Activated B cell treated with CpG ODN at 0.5 μM for 24 hours (primary cell): Measurements from ENCODE around the gene LDAH. TPM values are rescaled to one million over a fixed set of nuclear protein-coding genes. Genes with fewer than 3 reads are reported as not detected.

Source experiments
- ATAC-seq: fragments of 200-7000 bp; cut with Tn5 transposase; one replicate; pipeline ENCODE4 v1.10.0; 2021; ENCODE audit warnings: low read depth, mild to moderate bottlenecking, moderate library complexity
- CTCF ChIA-PET: fragments of 350-600 bp; sonication (Branson Sonifier 250); formaldehyde crosslinking; loops from one replicate; lab custom pipeline; 2021; ENCODE audit warnings: antibody characterized with exemption; lab: Charles Lee
- POLR2A ChIA-PET: fragments of 350-600 bp; sonication (Branson Sonifier 250); formaldehyde crosslinking; loops from one replicate; lab custom pipeline; 2021; ENCODE audit warnings: antibody characterized with exemption; lab: Charles Lee
- DNase-seq: peaks from one replicate; pipeline ENCODE4 v3.0.0; 2022
- H3K27ac Mint-ChIP-seq: one replicate; pipeline ENCODE4 v1.8.0; 2020; ENCODE audit warnings: mixed read lengths
- H3K27me3 Mint-ChIP-seq: one replicate; pipeline ENCODE4 v1.8.0; 2021; ENCODE audit warnings: mixed read lengths
- H3K36me3 Mint-ChIP-seq: one replicate; pipeline ENCODE4 v1.8.0; 2021; ENCODE audit warnings: low read depth, mixed read lengths
- H3K4me1 Mint-ChIP-seq: one replicate; pipeline ENCODE4 v1.8.0; 2021; ENCODE audit warnings: mixed read lengths
- H3K4me3 Mint-ChIP-seq: one replicate; pipeline ENCODE4 v1.8.0; 2020; ENCODE audit warnings: mild to moderate bottlenecking, mixed read lengths
- H3K9me3 Mint-ChIP-seq: one replicate; pipeline ENCODE4 v1.8.0; 2020; ENCODE audit warnings: mixed read lengths
- CTCF ChIP-seq: fragments of 200-600 bp; IDR thresholded peaks from one replicate; pipeline ENCODE4 v1.8.0; 2022; ENCODE audit warnings: antibody characterized with exemption, mild to moderate bottlenecking
- intact Hi-C: fragments of 100-400 bp; cut with micrococcal nuclease; formaldehyde crosslinking; loops from one replicate; pipeline ENCODE4 v1.15.1; 2024
- total RNA-seq: library from RNA; stranded (reverse); gene quantifications from 2 replicates; pipeline ENCODE4 v1.2.3, GENCODE V29; 2022

The LDAH gene
- total RNA-seq, 1 donor from 2014 or later, result 31.2 TPM

GRCh38 chr2:20666005-20666303, 156.9 kb downstream of the LDAH start:
- peaks cover 30% of the 10 kb centered on the region for H3K4me1 Mint-ChIP-seq

GRCh38 chr2:20665243-20666004, 157.5 kb downstream of the LDAH start:
- CTCF ChIA-PET, result interaction anchor here (0.8 to 5.7 kb wide), 5 partner anchors 11 to 314 kb away, joined by 3 to 69 read pairs (median 7); partner anchors contain the start of gene HS1BP3
- no peak for TF ChIP-seq CTCF
- Mint-ChIP-seq H3K27me3 (peaks cover 12% of the 10 kb centered on the region), H3K4me3 (peak overlapping the region; percentile 87), H3K9me3 (no peaks in the 10 kb centered on the region), H3K4me1 (peaks cover 30% of the 10 kb centered on the region), H3K27ac (peak overlapping the region; percentile 41), H3K36me3 (no peaks in the 10 kb centered on the region)
- ATAC-seq (no peak), DNase-seq (no peak)
- POLR2A ChIA-PET, result interaction anchor here (1.1 to 3.5 kb wide), 7 partner anchors 12 to 297 kb away, joined by 3 to 116 read pairs (median 24); partner anchors contain the start of genes HS1BP3, LDAH and RHOB
- intact Hi-C loops, result loop anchor here (1.0 to 5.0 kb wide), 5 partner anchors 30 to 1318 kb away; partner anchors contain the start of gene LDAH

More at GRCh38 chr2:20666005-20666303, 156.9 kb downstream of the LDAH start:
- CTCF ChIA-PET, result interaction anchor here (0.7 to 5.7 kb wide), 6 partner anchors 10 to 314 kb away, joined by 3 to 69 read pairs (median 5); partner anchors contain the start of gene HS1BP3
- H3K9me3 Mint-ChIP-seq, result no peaks in the 10 kb centered on the region
- ATAC-seq (peak; percentile 5), DNase-seq (no peak)
- peak overlapping the region; percentile 87 for H3K4me3 Mint-ChIP-seq
- no peak for TF ChIP-seq CTCF
- H3K36me3 Mint-ChIP-seq, result no peaks in the 10 kb centered on the region
- intact Hi-C loops, result loop anchor here (1.0 to 5.0 kb wide), 5 partner anchors 29 to 1319 kb away; partner anchors contain the start of gene LDAH
- H3K27ac Mint-ChIP-seq, result peak overlapping the region; percentile 82
- H3K27me3 Mint-ChIP-seq, result peaks cover 8% of the 10 kb centered on the region
- POLR2A ChIA-PET, result interaction anchor here (1.1 to 3.5 kb wide), 9 partner anchors 12 to 297 kb away, joined by 3 to 116 read pairs (median 5); partner anchors contain the start of genes HS1BP3, LDAH and RHOB

GRCh38 chr2:20664431-20665242, 158.3 kb downstream of the LDAH start:
- DNase-seq (no peak), ATAC-seq (no peak)
- intact Hi-C loops, result loop anchor here (5.0 kb wide), 2 partner anchors 1302 to 1317 kb away; no protein-coding TSS in a partner anchor
- peaks cover 30% of the 10 kb centered on the region for H3K4me1 Mint-ChIP-seq
- no peak overlapping the region for H3K27ac Mint-ChIP-seq
- CTCF ChIA-PET, result interaction anchor here (3.2 to 6.1 kb wide), 3 partner anchors 12 to 299 kb away, joined by 21 to 251 read pairs (median 69); no protein-coding TSS in a partner anchor
- no peak for TF ChIP-seq CTCF
- no peaks in the 10 kb centered on the region for H3K9me3 Mint-ChIP-seq
- peaks cover 13% of the 10 kb centered on the region for H3K27me3 Mint-ChIP-seq
- H3K4me3 Mint-ChIP-seq, result peak overlapping the region; percentile 44
- no peaks in the 10 kb centered on the region for H3K36me3 Mint-ChIP-seq
- POLR2A ChIA-PET, result interaction anchor here (2.2 to 3.5 kb wide), 2 partner anchors 12 to 13 kb away, joined by 7 to 116 read pairs; no protein-coding TSS in a partner anchor

GRCh38 chr2:20664071-20664390, 158.9 kb downstream of the LDAH start:
- intact Hi-C loops, result no loop called here
- no peaks in the 10 kb centered on the region for H3K9me3 Mint-ChIP-seq
- DNase-seq (no peak), ATAC-seq (no peak)
- TF ChIP-seq CTCF, result no peak
- peak overlapping the region; percentile 42 for H3K27ac Mint-ChIP-seq
- H3K27me3 Mint-ChIP-seq, result peaks cover 16% of the 10 kb centered on the region
- peaks cover 30% of the 10 kb centered on the region for H3K4me1 Mint-ChIP-seq
- H3K36me3 Mint-ChIP-seq, result no peaks in the 10 kb centered on the region
- no peak overlapping the region for H3K4me3 Mint-ChIP-seq
- CTCF ChIA-PET, result interaction anchor here (4.8 to 6.1 kb wide), 3 partner anchors 12 to 299 kb away, joined by 36 to 251 read pairs (median 69); partner anchors contain the start of gene HS1BP3
- POLR2A ChIA-PET, result interaction anchor here (0.7 to 2.2 kb wide), 3 partner anchors 13 to 217 kb away, joined by 3 to 7 read pairs (median 5); partner anchors contain the start of genes LDAH and RHOB
